ENCODE measurements around the gene ZNF605.
"Not testable (repeated sequence)": the region's sequence is repeated elsewhere in the genome, so short reads cannot be mapped to it uniquely, and the experiment has no call there.

ZNF605 gene

GRCh38 chr12:132904718-132905328 lies 51.3 kb downstream of the ZNF605 start:
- peak; percentile 68 for DNase-seq

GRCh38 chr12:132899033-132899432 lies 57.1 kb downstream of the ZNF605 start:
- no peak for DNase-seq

- DNase-seq = no peak
Measured at GRCh38 chr12:132888852-132889251, 67.3 kb downstream of the ZNF605 start.

- DNase-seq = peak; percentile 99
Measured at GRCh38 chr12:132887513-132888351, 68.4 kb downstream of the ZNF605 start, which contains the start of gene CHFR. CHFR (minus strand) TSS chr12:132887605; CDS start chr12:132887328, 277 bp downstream.

GRCh38 chr12:132886529-132887477 lies 69.3 kb downstream of the ZNF605 start:
- DNase-seq = peak; percentile 39

- DNase-seq = no peak
Measured at GRCh38 chr12:132881818-132882217, 74.3 kb downstream of the ZNF605 start.

- not testable (repeated sequence) for DNase-seq
Measured at GRCh38 chr12:132874620-132875019, 81.5 kb downstream of the ZNF605 start.

- DNase-seq = no peak
Measured at GRCh38 chr12:132874175-132874574, 81.9 kb downstream of the ZNF605 start.

GRCh38 chr12:132873724-132874123 lies 82.4 kb downstream of the ZNF605 start:
- DNase-seq = no peak

GRCh38 chr12:132872975-132873421 lies 83.1 kb downstream of the ZNF605 start:
- no peak for DNase-seq

GRCh38 chr12:132872073-132872855 lies 83.8 kb downstream of the ZNF605 start:
- no peak for DNase-seq

- no peak for DNase-seq
Measured at GRCh38 chr12:132869551-132869950, 86.6 kb downstream of the ZNF605 start.
